GM12865 (cell line): Measurements from ENCODE around the gene LYPD6B.

Experiments
- DNase-seq: peaks from one replicate; pipeline ENCODE4 v3.0.0; 2010; ENCODE audit warnings: low read depth
- H3K4me3 ChIP-seq: 2 replicates; pipeline ENCODE4 v1.5.1; 2011; ENCODE audit warnings: mild to moderate bottlenecking, low read depth, low read length, control low read depth
- TF ChIP-seq, protein P1 (sequence below): IDR thresholded peaks from 2 replicates; pipeline ENCODE4 v1.5.1; 2011; ENCODE audit warnings: low read length, control low read depth, low read depth, inconsistent platforms; ENCODE audit not compliant: insufficient read depth; ENCODE audit errors: missing control alignments

Gene LYPD6B

DNA sequence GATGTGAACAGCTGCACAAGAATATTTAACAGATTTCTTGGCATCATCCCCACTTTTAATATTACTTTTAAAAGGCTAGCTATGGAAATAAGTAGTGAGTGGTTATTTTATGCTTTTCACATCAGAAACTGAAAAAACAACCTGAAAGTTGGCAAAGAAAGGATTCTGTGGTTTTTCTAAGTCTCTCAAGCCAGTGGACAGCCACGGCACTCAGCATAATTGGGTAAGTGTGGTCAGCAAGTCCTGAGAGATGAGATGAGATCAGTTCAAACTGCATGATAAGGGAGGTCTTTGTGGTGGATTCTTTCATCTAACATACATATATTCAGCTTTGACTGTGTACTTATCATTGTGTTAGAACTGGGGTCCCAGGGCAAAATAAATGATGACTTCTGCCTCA lies 105.2 kb downstream of the LYPD6B start:
- DNase-seq: peak; percentile 44
- TF ChIP-seq, protein P1, sequence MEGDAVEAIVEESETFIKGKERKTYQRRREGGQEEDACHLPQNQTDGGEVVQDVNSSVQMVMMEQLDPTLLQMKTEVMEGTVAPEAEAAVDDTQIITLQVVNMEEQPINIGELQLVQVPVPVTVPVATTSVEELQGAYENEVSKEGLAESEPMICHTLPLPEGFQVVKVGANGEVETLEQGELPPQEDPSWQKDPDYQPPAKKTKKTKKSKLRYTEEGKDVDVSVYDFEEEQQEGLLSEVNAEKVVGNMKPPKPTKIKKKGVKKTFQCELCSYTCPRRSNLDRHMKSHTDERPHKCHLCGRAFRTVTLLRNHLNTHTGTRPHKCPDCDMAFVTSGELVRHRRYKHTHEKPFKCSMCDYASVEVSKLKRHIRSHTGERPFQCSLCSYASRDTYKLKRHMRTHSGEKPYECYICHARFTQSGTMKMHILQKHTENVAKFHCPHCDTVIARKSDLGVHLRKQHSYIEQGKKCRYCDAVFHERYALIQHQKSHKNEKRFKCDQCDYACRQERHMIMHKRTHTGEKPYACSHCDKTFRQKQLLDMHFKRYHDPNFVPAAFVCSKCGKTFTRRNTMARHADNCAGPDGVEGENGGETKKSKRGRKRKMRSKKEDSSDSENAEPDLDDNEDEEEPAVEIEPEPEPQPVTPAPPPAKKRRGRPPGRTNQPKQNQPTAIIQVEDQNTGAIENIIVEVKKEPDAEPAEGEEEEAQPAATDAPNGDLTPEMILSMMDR: no peak
- H3K4me3 ChIP-seq: no peak overlapping the region

DNA sequence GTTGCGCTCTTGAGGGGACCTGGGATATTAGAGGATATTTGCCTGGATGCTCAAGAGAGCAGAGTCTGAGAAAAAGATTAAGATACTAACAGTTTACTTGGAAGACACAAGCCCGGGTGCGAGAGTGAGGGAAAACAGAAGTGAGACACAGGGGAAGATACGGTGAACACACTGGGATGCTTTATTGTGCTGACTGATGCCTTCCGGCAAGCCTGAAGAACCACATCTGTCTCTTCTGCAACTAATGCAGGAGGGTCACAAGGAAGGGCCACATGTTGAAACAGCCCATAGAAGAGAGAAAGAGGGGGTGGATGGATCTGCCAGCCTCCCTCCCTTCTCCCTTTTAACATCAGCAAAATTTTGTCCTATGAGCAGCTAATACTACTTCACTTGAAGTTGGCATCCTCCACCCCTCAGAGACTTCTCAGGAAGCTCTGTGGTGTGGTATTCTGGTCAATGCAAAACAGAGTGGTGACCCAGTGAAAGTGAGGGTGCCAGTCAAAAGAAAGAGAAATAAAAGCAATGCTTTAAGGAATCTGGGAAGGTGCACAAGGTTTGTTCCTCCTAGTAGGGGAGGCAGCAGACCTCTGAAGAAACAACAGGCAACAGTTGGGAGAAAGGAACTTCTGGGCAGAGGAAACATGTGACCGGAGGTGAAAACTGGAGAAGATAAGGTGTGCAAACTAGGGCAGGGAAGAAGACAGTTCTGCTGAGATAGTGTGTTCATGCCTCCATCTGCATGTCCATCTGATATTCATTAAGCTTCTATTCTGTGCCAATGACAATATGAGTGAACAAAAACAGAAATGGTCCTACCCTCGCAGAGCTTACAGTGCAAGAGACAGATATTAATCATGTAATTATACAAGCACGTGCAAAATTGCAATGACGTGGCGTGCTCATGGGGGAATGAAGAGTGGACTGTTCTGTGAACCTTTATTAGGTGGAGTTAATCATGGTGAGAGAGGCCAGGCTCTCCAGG lies 107.1 kb downstream of the LYPD6B start:
- H3K4me3 ChIP-seq: no peak overlapping the region
- peak; percentile 32 for DNase-seq
- TF ChIP-seq, protein P1: no peak

DNA sequence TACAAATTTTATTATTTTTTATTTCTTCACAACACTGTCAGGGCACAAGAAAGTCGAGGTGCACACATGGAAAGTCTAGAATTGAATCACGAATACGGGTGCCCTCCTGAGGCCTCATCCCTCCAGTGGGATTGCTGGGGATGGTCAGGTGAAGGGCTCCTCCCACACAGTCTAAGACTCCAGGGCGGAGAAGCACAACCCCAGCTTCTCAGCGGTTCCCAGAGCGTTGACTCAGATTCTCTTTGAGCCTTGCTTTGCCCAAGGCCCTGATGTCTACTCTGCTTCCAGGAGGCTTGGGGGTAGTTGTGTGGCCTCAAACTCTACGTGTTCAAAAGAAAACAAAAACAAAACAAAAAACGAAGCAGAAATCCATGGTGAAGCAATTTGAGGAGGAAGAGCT lies 108.4 kb downstream of the LYPD6B start:
- DNase-seq: no peak
- TF ChIP-seq, protein P1: no peak
- H3K4me3 ChIP-seq: no peak overlapping the region

DNA sequence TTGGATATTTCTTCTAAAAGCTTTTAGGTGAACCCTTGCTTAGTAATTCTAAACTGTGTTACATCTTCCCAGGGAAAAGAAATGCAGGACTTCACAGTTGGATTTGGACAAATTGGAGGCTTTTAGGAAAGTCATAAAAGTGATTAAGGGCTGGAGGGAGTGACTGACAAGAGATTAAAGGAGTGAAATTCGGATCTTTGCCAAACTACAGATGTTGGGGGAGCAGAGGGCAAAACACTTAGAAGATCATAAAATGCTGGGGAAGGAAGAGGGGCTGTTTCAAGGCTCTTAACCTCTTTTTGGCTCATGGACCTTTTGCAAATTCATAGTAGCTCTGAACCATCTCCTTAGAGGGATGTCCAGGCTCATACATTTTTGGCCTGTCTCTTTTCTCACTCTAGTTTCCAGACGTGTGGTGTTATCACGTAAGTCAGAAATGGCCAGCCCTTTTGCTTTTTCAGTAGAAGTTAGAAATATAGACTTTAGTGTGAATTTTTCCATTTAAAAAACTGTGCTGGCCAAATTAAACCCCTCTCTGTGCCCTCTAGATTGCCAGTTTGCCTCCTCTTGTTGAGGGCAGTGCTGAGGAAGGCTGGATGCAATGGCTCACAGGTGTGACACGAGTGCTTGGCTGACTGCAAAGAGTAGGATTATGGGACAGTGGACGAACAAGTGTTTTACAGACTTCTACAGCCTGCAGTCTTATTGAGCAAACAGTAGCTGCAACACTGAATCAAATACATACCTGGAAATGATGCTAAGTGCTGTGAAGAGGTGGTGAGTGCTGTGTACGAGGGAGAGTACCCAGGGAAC lies 109.9 kb downstream of the LYPD6B start:
- TF ChIP-seq, protein P1: no peak
- no peak for DNase-seq

DNA sequence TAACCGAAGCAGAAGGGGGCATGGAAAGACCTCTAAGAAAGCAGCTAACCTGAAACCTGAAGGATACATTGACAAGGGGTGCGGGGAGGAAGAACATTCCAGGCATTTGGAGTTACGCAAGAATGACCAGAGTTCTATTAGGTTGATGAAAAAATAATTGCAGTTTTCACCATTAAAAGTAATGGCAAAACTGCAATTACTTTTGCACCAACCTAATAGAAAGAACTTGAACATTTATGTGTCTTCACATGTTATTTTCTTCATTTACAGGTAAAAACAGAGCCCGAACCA lies 110.5 kb downstream of the LYPD6B start:
- TF ChIP-seq, protein P1: no peak
- DNase-seq: no peak

More for the DNA sequence above, 109.9 kb downstream of the LYPD6B start:
- H3K4me3 ChIP-seq: no peak overlapping the region

DNA sequence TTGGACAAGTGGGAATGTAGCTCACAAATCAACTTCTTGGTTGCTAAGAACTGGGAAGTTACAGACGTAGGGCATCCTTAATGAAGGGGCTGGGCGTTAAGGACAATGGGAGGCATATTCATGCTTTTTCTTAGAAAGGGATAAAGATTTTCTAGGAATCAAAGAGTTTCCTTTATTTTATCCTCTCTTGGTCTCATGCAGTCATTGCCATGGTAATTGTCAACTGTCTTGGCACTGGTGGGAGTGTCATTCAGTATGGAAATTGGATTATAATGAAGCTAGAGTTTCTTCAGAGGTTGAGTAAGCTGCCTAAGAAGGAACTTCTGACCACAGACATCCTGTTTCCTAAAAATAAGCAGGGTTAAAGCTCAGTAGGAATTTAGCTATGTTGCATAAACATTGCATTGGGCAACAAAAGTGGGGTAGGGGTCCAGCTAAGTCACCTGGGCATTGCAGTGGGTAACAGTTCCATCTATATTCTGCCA lies 114.0 kb downstream of the LYPD6B start:
- DNase-seq: no peak
- TF ChIP-seq, protein P1: no peak
- H3K4me3 ChIP-seq: no peak overlapping the region

More for the DNA sequence above, 110.5 kb downstream of the LYPD6B start:
- no peak overlapping the region for H3K4me3 ChIP-seq
